NCI-H1417 treated with DMSO at 0.1 percent for 48 hours (cell line): Measurements from ENCODE around the gene SLC9A9.

ENCODE experiments used
- DNase-seq: peaks from one replicate; lab custom pipeline; 2025; lab: John Stamatoyannopoulos, UW

The SLC9A9 gene

GRCh38 chr3:143506190-143506589 lies 342.1 kb downstream of the SLC9A9 start:
- no peak for DNase-seq

DNA sequence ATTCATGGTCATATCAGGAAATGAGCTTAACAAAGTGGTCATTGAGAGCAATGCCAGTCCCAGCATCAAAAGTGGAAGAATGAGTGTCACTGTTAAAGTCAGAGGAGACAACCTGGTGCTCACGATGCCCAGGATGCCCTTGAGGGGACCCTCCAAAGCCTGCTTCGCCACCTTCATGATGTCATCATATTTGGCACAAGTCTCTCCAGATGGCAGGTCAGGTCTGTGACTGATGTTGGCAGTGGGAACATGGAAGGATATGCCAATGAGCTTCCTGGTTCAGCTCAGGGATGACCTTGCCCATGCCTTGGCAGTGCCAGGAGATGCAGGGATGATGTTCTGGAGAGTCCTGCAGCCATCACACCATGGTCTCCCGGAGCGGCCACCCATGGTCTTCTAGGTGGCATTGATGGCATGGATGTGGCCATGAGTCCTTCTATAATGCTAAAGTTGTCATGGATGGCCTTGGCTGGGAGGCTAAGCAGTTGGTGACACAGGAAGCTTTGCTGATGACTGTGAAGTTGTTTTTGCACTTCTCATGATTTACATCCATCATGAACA lies 344.9 kb downstream of the SLC9A9 start:
- no peak for DNase-seq

DNA sequence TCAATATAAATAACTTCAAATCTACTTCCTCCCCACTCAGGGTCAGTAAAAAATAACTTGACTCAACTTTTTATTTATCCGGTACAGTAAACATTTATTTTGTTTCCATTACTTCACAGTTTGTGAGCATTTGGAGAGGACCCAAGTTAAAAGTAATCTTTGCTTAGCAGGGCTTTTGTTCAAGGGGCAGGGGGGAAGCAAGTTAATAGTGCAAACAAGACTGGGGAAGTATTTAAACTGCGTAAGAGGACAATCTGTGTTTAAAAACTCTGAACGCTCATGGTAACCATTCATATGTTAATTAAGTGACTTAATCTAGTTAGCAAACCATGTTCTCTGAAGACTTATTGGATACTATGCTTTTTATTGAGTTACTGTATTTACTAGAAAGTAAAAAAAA lies 346.2 kb downstream of the SLC9A9 start:
- DNase-seq, result no peak

- DNase-seq, result no peak
Observed at GRCh38 chr3:143497382-143497781, 350.9 kb downstream of the SLC9A9 start.

GRCh38 chr3:143496191-143496590 lies 352.1 kb downstream of the SLC9A9 start:
- DNase-seq, result no peak

DNA sequence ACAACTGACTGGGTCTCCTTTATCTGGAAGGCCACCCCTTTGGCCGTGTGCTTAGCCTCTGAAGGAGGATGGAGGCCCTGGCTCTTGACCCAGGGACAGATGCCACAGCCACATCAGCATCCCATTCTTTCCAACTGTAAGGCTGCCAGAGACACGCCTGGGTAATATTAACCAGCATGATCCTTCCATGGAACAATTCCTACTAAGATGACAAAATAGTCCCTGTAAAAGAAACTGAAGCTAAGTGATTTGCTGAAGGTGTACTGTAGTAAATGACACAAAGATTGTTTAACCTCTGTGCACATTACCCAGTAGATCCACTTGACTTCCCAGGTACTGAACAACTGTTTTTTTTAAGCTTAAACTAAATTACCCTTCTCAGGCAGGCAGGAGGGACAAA lies 352.7 kb downstream of the SLC9A9 start:
- no peak for DNase-seq

GRCh38 chr3:143486611-143487010 lies 361.7 kb downstream of the SLC9A9 start:
- no peak for DNase-seq

- no peak for DNase-seq
Observed at GRCh38 chr3:143484846-143485512, 363.3 kb downstream of the SLC9A9 start.

DNA sequence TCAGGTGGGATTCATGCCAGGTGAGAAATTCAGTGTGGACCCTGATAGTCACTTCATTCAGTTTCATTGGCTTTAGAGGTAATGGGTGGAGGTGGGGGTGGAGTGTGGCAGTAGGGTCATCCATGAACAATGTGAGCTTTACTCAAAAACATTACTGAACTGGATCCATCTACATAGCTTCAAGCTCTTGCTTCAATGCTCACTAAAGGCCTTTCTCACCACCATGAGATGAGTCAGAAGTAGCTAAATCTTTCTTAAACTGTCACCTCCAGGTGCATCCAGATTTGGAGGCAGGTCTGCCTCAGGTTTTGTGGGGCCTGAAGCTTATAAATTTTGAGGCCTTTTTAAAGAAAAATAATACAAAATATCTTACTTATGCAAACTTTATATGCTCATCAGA lies 365.1 kb downstream of the SLC9A9 start:
- no peak for DNase-seq

- DNase-seq, result no peak
Observed at GRCh38 chr3:143482106-143483088, 365.9 kb downstream of the SLC9A9 start.

DNA sequence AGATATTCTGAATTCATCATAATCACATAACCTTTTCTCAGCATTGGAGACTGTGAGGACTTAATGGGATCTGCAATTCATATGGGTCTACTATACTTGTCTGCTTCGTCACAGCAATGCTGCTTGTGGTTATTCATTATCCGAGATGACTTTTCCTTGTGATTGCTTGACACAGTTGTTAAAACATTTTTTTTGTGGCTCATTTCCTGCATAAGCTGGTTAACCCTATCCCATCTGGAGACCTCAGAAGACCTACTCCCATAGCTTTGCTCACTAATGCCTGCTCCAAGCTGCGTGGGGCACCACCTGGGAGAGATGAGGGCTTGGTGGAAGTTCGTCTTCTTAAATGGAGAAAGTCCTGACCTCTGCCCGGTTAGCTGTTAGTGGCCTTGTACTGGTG lies 367.9 kb downstream of the SLC9A9 start:
- no peak for DNase-seq

DNA sequence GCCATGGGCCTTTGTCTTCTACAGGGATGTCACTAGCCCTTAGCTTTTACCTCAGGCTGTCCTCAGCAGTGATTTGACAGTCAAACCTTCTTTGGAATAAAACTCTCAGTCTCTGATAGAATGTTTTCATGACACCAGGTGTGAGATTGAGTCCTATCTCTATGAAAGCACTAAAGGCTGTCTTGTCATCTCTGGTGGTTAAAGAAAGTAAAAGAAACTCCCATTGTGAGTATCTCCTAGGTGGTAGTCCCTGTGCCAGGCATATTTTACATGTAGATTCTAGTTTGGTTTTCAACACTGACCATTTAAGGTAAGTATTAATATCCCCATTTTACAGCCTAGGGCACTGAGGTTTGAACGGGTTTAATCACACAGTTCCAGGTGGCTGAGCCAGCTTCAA lies 368.5 kb downstream of the SLC9A9 start:
- DNase-seq, result no peak

GRCh38 chr3:143478115-143478693 lies 370.1 kb downstream of the SLC9A9 start:
- no peak for DNase-seq

DNA sequence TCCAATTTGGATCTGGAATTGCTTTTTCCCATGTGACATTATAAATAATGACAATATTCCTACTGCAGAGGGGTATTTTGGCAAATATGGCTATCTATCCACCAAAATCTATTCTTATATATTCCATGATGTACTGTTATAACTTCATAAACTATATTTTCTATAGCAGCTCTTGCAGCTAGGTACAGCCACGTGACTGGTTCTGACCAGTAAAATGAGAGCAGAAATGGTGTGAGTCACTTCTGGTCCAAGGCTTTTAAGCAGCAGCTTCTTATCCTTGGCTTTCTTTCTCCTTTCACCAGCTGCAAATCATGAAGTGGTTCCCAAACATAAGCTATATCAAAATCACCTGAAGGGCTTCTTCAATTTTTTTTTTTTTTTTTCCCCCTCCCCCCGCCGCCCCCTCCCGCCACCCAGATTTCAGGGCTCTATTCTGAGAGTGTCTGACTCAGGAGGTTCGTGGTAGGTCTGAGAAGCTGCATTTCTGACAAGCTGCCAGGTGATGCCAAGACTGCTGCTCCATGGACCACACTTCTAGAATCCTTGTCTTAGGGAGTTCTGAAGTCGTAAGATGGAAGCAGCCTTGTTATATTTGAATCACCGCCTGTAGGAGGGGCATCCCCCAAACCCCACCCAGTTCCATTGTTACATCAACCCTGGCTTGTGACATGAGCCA lies 371.2 kb downstream of the SLC9A9 start:
- no peak for DNase-seq

DNA sequence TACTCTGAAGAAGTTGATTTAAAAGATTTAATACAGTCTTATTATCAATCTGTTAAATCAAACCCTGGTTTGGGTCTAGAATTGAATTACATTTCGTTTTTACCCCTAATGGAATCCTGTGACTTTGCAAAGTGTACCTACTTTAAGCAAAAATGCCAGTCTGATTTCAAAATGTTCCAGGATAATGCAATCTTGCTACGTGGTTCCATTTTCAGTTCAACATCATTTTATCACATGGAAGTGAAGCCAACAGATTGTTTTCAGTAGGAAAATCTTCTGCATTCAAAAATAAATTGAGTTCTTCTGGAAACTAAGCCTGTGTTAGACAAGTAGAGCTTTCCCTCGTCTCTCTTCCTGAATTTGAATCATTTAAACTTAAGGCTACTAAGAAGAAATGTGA lies 372.3 kb downstream of the SLC9A9 start:
- no peak for DNase-seq

DNA sequence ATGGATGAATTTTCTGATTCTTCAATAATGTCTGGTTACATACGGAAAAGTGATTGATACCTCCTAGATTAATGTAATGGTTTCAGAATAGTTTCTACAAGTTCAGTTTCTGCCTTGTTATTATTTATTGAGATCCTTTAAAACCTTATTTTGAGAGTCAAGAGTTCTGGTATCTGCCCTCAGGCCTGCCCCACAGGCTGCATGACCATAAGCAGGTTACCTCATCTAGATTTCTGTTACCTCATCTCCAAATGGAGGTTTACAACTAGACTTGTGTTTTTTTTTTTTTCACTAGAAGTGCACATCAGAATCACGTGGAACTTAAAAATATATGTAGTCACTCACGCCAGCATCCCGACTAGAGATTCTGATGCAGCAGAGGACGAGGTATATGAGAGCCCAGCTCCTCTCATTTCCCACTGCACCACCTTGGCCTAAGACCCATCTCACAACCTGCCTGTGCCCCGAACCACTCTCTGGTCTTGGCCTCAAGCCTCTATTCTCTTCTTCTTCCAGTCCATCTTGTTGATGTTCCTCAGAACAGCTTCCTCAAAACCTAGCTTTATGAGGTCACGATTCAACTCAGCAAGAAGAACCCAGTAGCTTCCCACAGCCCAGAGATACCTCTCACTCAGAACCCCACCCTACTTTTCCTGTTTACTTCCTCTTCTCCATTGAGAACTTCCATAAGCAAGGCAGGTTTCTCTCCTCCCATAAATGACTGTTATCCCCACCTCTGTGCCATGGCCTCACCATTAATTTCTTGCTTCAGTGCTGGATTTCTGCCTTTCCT lies 375.3 kb downstream of the SLC9A9 start:
- DNase-seq, result no peak

DNA sequence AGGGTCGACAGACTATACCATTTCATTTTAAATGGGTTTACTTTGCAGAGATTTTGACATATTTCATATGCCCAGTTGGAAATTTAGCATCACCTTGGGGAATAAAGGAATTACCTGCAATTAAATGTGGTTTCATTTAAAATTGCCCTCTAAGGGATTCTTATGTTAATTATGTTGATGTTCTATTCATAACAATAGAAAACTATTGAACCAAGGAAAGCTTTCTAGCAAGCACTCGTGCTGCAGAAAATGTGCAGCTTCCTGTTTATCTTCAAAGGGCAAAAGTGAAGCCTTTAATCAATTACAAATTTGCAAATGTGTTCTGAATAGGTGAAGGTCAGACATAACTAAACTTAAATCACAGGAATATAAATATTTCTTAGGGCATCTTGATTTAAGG lies 376.6 kb downstream of the SLC9A9 start:
- DNase-seq, result no peak

DNA sequence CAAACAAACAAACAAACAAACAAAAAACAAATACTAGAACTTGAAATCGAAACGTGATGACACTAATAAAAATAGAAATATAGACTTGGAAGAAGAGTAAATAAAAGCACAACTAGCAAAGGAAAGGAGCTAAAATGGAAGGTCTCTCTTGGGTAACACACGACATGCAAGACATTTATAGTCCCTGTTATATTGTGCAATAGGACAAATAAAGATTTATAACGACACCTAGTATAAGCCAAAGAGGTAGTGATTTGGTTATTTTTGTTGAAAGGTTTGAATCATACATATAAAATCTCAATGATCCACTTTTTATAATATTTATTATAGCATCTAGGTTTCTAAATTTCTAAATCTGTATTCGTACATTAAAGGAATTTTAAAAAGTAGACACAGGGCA lies 379.1 kb downstream of the SLC9A9 start:
- no peak for DNase-seq

DNA sequence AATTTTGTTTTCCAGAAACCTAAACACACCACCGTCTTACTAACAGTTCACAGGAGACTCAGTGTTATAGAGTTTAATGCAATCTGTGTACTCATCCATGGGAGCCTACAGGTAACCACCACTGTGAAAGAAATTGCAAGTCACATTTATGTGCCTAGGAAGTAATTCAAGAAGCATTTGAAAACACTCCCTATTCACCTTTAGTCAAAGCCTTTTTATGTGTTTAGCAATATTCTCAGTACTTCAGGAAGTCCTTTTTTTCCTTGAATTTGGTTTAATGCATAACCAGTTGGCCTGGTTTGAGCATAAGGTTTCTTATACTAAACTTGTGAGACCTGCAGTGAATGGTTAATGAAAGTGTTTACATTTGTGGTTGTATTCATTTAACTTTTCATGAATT lies 382.6 kb downstream of the SLC9A9 start:
- DNase-seq, result no peak

DNA sequence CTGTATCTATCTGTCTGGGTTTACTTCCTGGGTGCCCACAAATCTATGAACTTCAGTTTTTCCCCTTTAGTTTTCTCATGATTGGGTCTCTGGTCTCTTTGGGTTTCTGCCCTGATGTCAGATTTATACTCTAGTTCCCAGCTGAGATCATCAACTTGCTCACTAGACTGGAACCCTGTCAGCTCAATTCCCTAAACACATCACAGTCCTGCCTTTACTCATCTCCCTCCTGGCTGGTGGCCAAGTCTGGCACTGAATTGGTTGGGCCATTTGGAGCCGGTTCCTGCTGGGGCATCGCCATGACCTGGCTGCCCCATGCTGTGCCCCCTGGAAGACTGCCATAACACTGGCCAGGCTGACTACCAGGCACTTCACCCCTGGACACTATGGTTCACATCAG lies 383.4 kb downstream of the SLC9A9 start:
- no peak for DNase-seq

DNA sequence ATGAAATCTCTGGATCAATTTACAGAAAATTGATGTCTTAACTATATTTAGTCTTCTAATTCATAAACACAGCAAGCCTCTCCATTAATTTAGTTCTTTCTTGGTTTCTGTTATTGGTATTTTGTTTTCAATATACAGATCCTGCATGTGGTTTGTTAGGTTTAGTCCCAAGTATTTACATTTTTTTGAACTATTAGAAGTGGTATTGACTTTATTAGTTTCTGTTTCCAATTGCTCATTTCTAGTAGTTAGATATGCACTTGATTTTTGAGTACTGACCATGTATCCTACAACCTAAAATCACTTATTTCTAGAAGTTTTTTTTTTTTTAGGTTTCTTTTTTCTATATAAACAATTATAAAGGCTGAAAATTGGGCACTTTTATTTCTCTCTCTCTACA lies 392.8 kb downstream of the SLC9A9 start:
- DNase-seq, result no peak
